ENCODE measurements around the gene RAI1.

RAI1 gene

GRCh38 chr17:17770632-17771044 is 89.4 kb downstream of the RAI1 start:
- no peak for DNase-seq

DNA sequence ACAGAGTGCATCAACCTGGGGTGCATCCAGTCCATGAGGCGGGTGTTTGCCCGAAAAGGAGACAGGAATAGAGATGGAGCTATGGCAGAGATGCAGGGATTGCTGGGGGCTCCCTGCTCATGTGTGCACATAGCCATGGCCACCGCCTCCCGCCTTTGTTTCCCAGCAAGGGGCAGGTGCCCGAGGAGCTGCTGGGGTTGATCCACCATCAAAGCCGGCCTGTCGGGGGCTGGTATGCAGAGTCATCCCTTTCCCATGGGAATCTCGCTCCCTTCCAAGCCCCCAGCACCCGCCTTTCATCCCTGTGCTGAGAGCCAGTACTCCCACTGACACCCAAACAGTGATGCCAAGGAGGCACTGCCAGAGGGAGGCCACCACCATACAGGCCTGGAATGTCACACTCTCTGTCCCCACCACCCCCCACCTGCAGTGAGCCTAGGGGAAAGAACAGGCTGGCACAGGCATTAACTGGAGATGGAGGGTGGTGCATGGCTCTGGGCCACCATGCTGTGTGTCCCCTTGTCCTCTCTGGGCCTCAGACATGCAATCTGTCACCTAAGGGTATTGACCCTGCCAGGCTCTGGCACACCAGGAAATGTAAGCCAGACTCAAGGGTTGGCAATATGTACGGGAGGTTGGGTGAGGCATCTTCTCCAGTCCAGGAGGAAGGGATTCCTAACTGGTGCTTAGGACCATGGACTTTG is 90.4 kb downstream of the RAI1 start:
- DNase-seq = no peak

DNA sequence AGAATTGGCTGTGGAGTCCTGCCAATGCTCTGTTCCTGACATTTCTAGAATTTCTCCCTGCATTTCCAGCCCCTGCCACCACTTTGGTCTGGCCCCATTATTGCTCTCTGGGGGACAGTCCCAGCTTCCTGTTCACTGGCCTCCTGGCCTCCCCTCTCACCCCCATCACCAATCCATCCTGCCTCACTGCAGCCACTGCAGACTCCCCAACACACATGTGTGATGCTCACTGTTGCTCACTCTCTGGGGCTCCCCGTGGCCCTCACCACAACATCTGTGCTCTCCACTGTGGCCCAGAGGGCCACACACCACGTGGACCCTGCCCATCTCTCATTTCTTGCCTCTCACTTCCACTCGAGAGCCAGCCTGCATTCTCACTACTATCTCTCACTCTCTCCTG is 91.0 kb downstream of the RAI1 start:
- no peak for DNase-seq

- DNase-seq = no peak
Observed at GRCh38 chr17:17774009-17774881, 93.0 kb downstream of the RAI1 start.

- no peak for DNase-seq
Observed at GRCh38 chr17:17776889-17777288, 95.6 kb downstream of the RAI1 start.

GRCh38 chr17:17778308-17779014 is 97.2 kb downstream of the RAI1 start:
- no peak for DNase-seq

- no peak for DNase-seq
Observed at GRCh38 chr17:17779015-17779611, 97.9 kb downstream of the RAI1 start.

GRCh38 chr17:17780922-17781590 is 99.8 kb downstream of the RAI1 start:
- DNase-seq = no peak

GRCh38 chr17:17781591-17782496 is 100.6 kb downstream of the RAI1 start:
- DNase-seq = peak; percentile 12

DNA sequence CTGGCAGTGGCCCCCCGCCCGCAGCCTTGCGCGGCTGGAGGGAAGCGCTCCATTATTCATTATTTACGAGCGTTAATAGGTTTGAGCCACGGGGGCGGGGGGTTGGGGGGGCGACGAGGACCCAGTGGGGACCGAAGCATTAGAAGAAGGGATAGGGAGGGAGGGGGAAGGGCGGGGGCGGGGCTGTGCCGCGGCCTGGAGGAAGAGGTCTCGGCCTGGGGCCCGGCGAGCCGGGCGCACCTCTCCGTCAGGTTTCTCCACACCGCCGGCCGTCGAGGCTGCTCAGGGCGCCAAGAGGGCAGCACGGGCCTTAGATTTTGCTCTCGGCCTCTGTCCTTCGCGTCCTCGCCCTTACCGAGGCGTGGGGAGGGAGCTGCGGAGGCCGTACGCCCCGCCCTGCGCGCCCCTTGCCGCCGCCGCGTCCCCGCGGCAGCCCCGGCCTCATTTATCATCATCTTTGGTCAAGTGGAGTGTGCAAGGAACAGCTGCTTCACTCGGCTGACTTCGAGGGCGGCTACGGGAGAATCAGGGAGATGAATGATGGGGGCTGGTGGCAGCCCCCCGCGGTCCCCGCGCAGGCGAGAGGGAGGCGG is 101.4 kb downstream of the RAI1 start:
- no peak for DNase-seq

DNA sequence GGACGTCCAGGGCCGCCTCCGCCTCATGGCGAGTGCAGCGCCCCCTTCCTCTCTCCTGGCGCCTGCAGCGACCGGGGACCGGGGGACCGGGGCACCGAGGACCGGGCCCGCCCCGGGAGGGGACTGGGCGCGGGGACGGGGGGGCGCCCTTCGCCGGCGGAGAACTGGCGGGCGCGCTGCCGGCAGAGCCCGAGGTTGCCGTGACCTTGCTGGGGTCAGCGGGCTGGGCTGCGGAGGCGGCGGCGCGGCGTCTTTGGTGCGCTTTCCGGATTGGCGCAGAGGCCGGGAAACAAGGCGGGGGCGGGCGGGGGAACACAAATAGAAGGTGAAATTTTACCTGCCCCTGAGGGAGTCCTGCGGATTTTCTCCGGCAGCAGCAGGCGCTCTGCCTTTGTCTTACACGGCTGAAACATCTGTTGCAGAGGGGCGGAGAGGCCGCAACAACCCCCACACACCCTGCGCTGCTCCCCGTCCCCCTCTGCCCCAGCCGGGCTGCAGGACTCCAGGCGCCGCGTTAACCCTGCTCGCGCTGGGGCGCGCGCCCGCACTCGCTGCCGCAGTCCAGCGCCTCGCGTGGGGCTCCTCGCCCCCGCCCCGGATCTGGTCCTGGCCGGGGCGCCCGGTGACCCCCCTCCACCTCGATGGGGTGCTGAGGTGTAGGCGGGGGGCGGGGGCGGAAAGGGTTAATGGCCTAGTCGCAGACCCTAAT is 102.0 kb downstream of the RAI1 start:
- peak; percentile 53 for DNase-seq

DNA sequence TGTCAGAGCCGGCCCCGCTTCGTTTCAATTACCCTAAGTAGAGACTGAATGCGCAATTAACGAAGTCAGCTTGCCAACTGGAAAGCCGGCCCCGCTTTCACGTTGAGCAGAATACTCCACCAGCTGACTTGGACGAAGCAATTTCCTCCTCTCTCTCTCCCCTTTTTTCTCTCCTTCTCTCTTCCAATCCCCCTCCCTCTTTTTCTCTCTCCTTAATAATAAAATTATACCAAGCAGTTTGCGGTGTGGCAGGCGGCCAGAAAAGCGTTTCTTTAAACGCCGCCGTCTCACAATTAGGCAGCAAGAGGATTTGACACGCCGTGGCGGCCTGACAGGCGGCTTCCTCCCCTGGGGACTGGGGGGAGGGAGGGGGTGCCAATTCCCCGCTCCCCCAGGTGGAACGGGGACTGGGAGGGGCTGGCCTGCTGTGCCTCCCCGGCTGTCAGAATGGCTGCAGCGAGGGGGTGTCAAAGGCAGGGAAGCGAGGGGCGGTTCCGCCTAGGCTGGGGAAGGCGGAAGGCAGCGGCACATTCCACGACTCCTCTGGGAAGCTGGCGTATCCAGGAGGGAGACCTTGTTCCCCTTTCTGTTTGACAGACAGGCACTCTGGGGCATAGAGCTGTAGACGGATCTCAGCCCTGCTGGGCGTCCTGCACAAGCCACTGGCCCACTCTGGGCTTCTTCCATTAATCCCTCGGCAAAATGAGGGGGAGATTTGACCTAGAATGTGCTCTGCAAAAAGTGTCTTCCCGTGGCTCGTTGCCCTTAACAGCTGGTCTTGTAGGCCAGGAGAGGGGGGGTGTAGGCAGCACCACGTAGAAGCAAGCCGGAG is 102.8 kb downstream of the RAI1 start:
- no peak for DNase-seq

- peak; percentile 26 for DNase-seq
Observed at GRCh38 chr17:17784657-17785267, 103.5 kb downstream of the RAI1 start.

DNA sequence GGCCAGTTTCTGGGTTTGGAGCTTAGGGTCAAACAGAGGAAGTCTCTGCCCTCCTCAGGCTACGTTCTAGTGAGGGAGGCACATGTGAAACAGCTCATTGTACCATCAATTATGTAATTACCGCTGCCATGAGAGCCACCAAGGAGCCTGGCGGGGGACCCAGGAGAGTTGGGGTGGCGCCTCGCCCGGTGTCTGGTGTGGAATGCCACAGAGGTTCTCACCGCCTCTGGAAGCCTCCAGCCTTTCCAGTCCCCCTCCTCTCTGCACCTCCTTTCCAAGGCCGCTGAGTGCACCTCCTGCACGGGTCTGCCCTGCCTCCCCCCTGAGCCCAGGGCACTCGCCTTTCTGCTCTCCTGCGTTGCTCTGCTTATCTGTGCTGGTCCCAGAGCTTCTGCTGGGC is 104.1 kb downstream of the RAI1 start:
- DNase-seq = no peak

DNA sequence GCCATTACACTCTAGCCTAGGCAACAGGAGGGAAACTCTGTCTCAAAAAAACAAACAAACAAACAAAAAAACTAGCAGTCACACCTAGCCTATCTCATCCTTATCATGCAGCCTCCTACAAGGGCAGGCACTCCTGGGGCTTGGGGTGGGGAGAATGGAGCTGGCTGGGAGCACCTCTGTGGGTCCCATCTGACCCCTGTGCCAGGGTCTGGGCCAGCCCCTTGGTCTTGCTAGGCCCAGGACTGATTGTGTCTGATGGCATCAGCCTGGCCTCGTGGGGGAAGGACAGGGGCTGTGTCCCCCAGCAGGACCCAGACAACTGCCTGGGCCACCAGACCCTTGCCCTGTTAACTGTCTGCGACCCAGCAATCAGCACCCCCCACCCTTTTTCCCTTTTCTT is 105.7 kb downstream of the RAI1 start:
- DNase-seq = no peak

- DNase-seq = no peak
Observed at GRCh38 chr17:17787568-17787967, 106.3 kb downstream of the RAI1 start.

GRCh38 chr17:17788967-17789366 is 107.7 kb downstream of the RAI1 start:
- DNase-seq = no peak

DNA sequence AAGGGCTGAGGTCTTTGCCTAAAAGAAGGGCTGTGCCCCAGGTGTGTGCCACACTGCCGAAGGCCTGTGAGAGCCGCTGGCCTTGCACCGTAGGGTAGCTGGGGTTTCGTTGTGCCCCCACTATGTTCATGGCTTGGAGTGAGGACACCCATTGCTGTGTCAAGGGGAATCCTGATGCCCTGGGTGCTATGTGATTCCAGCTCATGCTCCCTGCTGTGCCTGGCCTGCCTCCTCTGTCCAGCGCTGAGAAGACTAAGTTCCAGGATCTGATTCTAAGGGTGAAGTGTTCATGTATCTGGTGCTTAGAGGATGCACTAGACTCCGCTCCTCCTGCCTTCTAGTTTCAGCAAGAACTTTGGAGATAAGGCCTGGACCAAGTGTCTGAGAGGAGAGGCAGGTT is 108.2 kb downstream of the RAI1 start:
- DNase-seq = no peak
